Measurements from ENCODE around the gene PRKAB2. TPM values are rescaled to one million over a fixed set of nuclear protein-coding genes. Genes with fewer than 3 reads are reported as not detected.

PRKAB2 gene
- total and polyA plus RNA-seq, 2 of the 13 experiments (the other 11 are each of a cell fraction or from before 2014, with no cell fraction given) = 44.0 to 118 TPM

- TF ChIP-seq CEBPG (CRISPR knock-in tag; IDR thresholded peaks at IDR 0.05) (0 out of 2 replicates have a peak, but pooled peaks have one; percentile 36), NKX3-1 (CRISPR knock-in tag; IDR thresholded peaks at IDR 0.05) (no peak), CENPT (CRISPR knock-in tag; IDR thresholded peaks at IDR 0.05; ENCODE audit: low read depth) (no peak), YEATS4 (CRISPR knock-in tag; IDR thresholded peaks at IDR 0.05; ENCODE audit: borderline replicate concordance) (no peak), PRDM15 (CRISPR knock-in tag; IDR thresholded peaks at IDR 0.05) (no peak), ARNT2 (CRISPR knock-in tag; IDR thresholded peaks at IDR 0.05; ENCODE audit: low read depth) (0 out of 2 replicates have a peak, but pooled peaks have one; percentile 24), SOX5 (CRISPR knock-in tag; IDR thresholded peaks at IDR 0.05; ENCODE audit: borderline replicate concordance) (peak; percentile 41; the same call in 1 of the 2 replicates), ZBTB1 (CRISPR knock-in tag; IDR thresholded peaks at IDR 0.05; ENCODE audit: borderline replicate concordance) (no peak), NCOR1 (IDR thresholded peaks at IDR 0.05; ENCODE audit: borderline replicate concordance, low read length) (peak; percentile 74; the same call in 1 of the 2 replicates), CBFB (CRISPR knock-in tag; IDR thresholded peaks at IDR 0.05) (no peak), CCDC6 (CRISPR knock-in tag; IDR thresholded peaks at IDR 0.05) (no peak), FOXC1 (CRISPR knock-in tag; IDR thresholded peaks at IDR 0.05; ENCODE audit: borderline replicate concordance) (no peak), SATB2 (CRISPR knock-in tag; IDR thresholded peaks at IDR 0.05) (no peak), NFE2 (CRISPR knock-in tag; IDR thresholded peaks at IDR 0.05) (no peak), SETDB1 (CRISPR knock-in tag; IDR thresholded peaks at IDR 0.05; ENCODE audit: borderline replicate concordance) (no peak), MED8 (CRISPR knock-in tag; IDR thresholded peaks at IDR 0.05; ENCODE audit: insufficient replicate concordance) (peak; percentile 38), TFDP1 (CRISPR knock-in tag; IDR thresholded peaks at IDR 0.05; ENCODE audit: borderline replicate concordance) (no peak), TSC22D2 (CRISPR knock-in tag; IDR thresholded peaks at IDR 0.05; ENCODE audit: borderline replicate concordance) (no peak), GFI1 (CRISPR knock-in tag; IDR thresholded peaks at IDR 0.05; ENCODE audit: borderline replicate concordance) (no peak), FOXP1 (IDR thresholded peaks at IDR 0.05) (no peak), FOXP1 (CRISPR knock-in tag; IDR thresholded peaks at IDR 0.05) (peak; percentile 25; the same call in 1 of the 2 replicates), HMGA1 (CRISPR knock-in tag; conservative IDR thresholded peaks at IDR 0.05) (no peak), DR1 (CRISPR knock-in tag; IDR thresholded peaks at IDR 0.05) (no peak), ZFP36 (IDR thresholded peaks at IDR 0.05; ENCODE audit: borderline replicate concordance, low read depth, low read length, partially characterized antibody) (no peak)
- TF ChIP-seq, protein P1, sequence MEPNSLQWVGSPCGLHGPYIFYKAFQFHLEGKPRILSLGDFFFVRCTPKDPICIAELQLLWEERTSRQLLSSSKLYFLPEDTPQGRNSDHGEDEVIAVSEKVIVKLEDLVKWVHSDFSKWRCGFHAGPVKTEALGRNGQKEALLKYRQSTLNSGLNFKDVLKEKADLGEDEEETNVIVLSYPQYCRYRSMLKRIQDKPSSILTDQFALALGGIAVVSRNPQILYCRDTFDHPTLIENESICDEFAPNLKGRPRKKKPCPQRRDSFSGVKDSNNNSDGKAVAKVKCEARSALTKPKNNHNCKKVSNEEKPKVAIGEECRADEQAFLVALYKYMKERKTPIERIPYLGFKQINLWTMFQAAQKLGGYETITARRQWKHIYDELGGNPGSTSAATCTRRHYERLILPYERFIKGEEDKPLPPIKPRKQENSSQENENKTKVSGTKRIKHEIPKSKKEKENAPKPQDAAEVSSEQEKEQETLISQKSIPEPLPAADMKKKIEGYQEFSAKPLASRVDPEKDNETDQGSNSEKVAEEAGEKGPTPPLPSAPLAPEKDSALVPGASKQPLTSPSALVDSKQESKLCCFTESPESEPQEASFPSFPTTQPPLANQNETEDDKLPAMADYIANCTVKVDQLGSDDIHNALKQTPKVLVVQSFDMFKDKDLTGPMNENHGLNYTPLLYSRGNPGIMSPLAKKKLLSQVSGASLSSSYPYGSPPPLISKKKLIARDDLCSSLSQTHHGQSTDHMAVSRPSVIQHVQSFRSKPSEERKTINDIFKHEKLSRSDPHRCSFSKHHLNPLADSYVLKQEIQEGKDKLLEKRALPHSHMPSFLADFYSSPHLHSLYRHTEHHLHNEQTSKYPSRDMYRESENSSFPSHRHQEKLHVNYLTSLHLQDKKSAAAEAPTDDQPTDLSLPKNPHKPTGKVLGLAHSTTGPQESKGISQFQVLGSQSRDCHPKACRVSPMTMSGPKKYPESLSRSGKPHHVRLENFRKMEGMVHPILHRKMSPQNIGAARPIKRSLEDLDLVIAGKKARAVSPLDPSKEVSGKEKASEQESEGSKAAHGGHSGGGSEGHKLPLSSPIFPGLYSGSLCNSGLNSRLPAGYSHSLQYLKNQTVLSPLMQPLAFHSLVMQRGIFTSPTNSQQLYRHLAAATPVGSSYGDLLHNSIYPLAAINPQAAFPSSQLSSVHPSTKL (CRISPR knock-in tag; IDR thresholded peaks at IDR 0.05) = peak; percentile 15; the same call in 1 of the 2 replicates
Observed at GRCh38 chr1:147211577-147211976, 39.3 kb upstream of the PRKAB2 start (continued).
